SK-N-SH treated with all-trans-retinoic acid at 6 μM for 48 hours (cell line): Measurements from ENCODE around the gene BAK1.

Source experiments
- ATAC-seq: fragments of 200-7000 bp; cut with Tn5 transposase; 3 replicates; pipeline ENCODE4 v1.9.1; 2020; ENCODE audit warnings: mild to moderate bottlenecking, moderate library complexity
- ARNTL ChIP-seq: fragments of 450-650 bp; formaldehyde crosslinking; IDR thresholded peaks from 2 replicates; pipeline ENCODE4 v1.5.0; 2020; ENCODE audit warnings: low read depth, mild to moderate bottlenecking, moderate library complexity, borderline replicate concordance
- BACH2 ChIP-seq: fragments of 250-450 bp; sonication (Bioruptor Pico); IDR thresholded peaks from 2 replicates; pipeline ENCODE4 v1.9.0; 2021; ENCODE audit warnings: mild to moderate bottlenecking, borderline replicate concordance
- CSDC2 ChIP-seq: fragments of 250-450 bp; sonication (Bioruptor Pico); IDR thresholded peaks from 2 replicates; pipeline ENCODE4 v1.5.0; 2020; ENCODE audit warnings: mild to moderate bottlenecking, moderate library complexity
- ESRRG ChIP-seq: fragments of 250-450 bp; sonication (Bioruptor Pico); IDR thresholded peaks from 2 replicates; pipeline ENCODE4 v1.6.1; 2021; ENCODE audit warnings: mild to moderate bottlenecking
- GLIS3 ChIP-seq: fragments of 250-450 bp; sonication (Bioruptor Pico); IDR thresholded peaks from 2 replicates; pipeline ENCODE4 v1.5.0; 2020; ENCODE audit warnings: mild to moderate bottlenecking, moderate library complexity
- PPARA ChIP-seq: fragments of 250-450 bp; sonication (Bioruptor Pico); IDR thresholded peaks from 2 replicates; pipeline ENCODE4 v1.5.0; 2020; ENCODE audit warnings: mild to moderate bottlenecking, borderline replicate concordance
- RARB ChIP-seq: fragments of 250-450 bp; sonication (Bioruptor Pico); IDR thresholded peaks from 2 replicates; pipeline ENCODE4 v1.8.0; 2021; ENCODE audit warnings: mild to moderate bottlenecking, moderate library complexity
- SNAI2 ChIP-seq: fragments of 250-450 bp; sonication (Bioruptor Pico); IDR thresholded peaks from 2 replicates; pipeline ENCODE4 v1.5.0; 2020; ENCODE audit warnings: mild to moderate bottlenecking, moderate library complexity
- TCF4 ChIP-seq: fragments of 250-450 bp; sonication (Bioruptor Pico); IDR thresholded peaks from 2 replicates; pipeline ENCODE4 v1.8.0; 2021; ENCODE audit warnings: mild to moderate bottlenecking, moderate library complexity, borderline replicate concordance
- TOX ChIP-seq: fragments of 250-450 bp; sonication (Bioruptor Pico); IDR thresholded peaks from 2 replicates; pipeline ENCODE4 v1.8.0; 2021; ENCODE audit warnings: mild to moderate bottlenecking, moderate library complexity, borderline replicate concordance
- ZC3H10 ChIP-seq: fragments of 250-450 bp; sonication (Bioruptor Pico); IDR thresholded peaks from 2 replicates; pipeline ENCODE4 v1.5.1; 2021; ENCODE audit warnings: mild to moderate bottlenecking, moderate library complexity
- ZFP3 ChIP-seq: fragments of 250-450 bp; sonication (Bioruptor Pico); IDR thresholded peaks from 2 replicates; pipeline ENCODE4 v1.5.0; 2020; ENCODE audit warnings: mild to moderate bottlenecking, moderate library complexity
- ZFP30 ChIP-seq: fragments of 450-650 bp; formaldehyde crosslinking; IDR thresholded peaks from 2 replicates; pipeline ENCODE4 v1.5.0; 2022; ENCODE audit warnings: mild to moderate bottlenecking, moderate library complexity
- ZNF565 ChIP-seq: fragments of 450-650 bp; formaldehyde crosslinking; conservative IDR thresholded peaks from 2 replicates; pipeline ENCODE4 v1.5.0; 2020; ENCODE audit warnings: low read depth, mild to moderate bottlenecking, moderate library complexity
- ZNF70 ChIP-seq: fragments of 450-650 bp; formaldehyde crosslinking; IDR thresholded peaks from 2 replicates; pipeline ENCODE4 v1.5.0; 2020; ENCODE audit warnings: mild to moderate bottlenecking, moderate library complexity
- TF ChIP-seq, protein P1 (sequence below): fragments of 250-450 bp; sonication (Bioruptor Pico); IDR thresholded peaks from 2 replicates; pipeline ENCODE4 v1.8.0; 2021; ENCODE audit warnings: low read depth, mild to moderate bottlenecking, moderate library complexity, borderline replicate concordance
- TF ChIP-seq, protein P2 (sequence below): fragments of 250-450 bp; sonication (Bioruptor Pico); IDR thresholded peaks from 2 replicates; pipeline ENCODE4 v1.5.0; 2020; ENCODE audit warnings: mild to moderate bottlenecking, moderate library complexity
- TF ChIP-seq, protein P3 (sequence below): fragments of 250-450 bp; sonication (Bioruptor Pico); IDR thresholded peaks from 2 replicates; pipeline ENCODE4 v1.5.1; 2021; ENCODE audit warnings: mild to moderate bottlenecking, moderate library complexity
- TF ChIP-seq, protein P4 (sequence below): fragments of 250-450 bp; sonication (Bioruptor Pico); IDR thresholded peaks from 2 replicates; pipeline ENCODE4 v1.5.1; 2020; ENCODE audit warnings: low read depth, mild to moderate bottlenecking, moderate library complexity
- TF ChIP-seq, protein P5 (sequence below): fragments of 250-450 bp; sonication (Bioruptor Pico); IDR thresholded peaks from 2 replicates; pipeline ENCODE4 v1.8.0; 2020; ENCODE audit warnings: mild to moderate bottlenecking, moderate library complexity, borderline replicate concordance

The BAK1 gene

DNA sequence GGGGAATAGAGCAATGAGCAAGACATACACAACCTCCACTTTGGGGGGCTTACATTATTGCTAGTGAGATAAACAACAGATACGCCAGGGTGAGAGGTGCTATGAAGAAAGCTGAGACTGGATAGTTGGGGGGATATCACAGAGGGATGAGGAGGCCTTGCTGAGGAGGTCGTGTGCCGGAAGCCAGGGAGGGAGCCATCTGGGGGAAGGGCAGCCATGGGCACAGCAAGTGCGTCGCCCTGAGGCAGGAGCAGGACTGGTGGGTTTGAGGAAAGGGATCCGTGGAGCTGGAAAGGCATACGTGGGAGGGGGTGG is 12.2 kb upstream of the BAK1 start:
- TF ChIP-seq ESRRG (CRISPR knock-in tag), result no peak
- TF ChIP-seq RARB (CRISPR knock-in tag), result no peak
- TF ChIP-seq TCF4 (CRISPR knock-in tag), result no peak
- TF ChIP-seq, protein P1, sequence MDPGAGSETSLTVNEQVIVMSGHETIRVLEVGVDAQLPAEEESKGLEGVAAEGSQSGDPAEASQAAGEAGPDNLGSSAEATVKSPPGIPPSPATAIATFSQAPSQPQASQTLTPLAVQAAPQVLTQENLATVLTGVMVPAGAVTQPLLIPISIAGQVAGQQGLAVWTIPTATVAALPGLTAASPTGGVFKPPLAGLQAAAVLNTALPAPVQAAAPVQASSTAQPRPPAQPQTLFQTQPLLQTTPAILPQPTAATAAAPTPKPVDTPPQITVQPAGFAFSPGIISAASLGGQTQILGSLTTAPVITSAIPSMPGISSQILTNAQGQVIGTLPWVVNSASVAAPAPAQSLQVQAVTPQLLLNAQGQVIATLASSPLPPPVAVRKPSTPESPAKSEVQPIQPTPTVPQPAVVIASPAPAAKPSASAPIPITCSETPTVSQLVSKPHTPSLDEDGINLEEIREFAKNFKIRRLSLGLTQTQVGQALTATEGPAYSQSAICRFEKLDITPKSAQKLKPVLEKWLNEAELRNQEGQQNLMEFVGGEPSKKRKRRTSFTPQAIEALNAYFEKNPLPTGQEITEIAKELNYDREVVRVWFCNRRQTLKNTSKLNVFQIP, result no peak
- TF ChIP-seq GLIS3, result no peak
- no peak for TF ChIP-seq ZFP3 (CRISPR knock-in tag)
- TF ChIP-seq TOX (CRISPR knock-in tag), result no peak
- TF ChIP-seq, protein P2, sequence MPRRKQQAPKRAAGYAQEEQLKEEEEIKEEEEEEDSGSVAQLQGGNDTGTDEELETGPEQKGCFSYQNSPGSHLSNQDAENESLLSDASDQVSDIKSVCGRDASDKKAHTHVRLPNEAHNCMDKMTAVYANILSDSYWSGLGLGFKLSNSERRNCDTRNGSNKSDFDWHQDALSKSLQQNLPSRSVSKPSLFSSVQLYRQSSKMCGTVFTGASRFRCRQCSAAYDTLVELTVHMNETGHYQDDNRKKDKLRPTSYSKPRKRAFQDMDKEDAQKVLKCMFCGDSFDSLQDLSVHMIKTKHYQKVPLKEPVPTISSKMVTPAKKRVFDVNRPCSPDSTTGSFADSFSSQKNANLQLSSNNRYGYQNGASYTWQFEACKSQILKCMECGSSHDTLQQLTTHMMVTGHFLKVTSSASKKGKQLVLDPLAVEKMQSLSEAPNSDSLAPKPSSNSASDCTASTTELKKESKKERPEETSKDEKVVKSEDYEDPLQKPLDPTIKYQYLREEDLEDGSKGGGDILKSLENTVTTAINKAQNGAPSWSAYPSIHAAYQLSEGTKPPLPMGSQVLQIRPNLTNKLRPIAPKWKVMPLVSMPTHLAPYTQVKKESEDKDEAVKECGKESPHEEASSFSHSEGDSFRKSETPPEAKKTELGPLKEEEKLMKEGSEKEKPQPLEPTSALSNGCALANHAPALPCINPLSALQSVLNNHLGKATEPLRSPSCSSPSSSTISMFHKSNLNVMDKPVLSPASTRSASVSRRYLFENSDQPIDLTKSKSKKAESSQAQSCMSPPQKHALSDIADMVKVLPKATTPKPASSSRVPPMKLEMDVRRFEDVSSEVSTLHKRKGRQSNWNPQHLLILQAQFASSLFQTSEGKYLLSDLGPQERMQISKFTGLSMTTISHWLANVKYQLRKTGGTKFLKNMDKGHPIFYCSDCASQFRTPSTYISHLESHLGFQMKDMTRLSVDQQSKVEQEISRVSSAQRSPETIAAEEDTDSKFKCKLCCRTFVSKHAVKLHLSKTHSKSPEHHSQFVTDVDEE (CRISPR knock-in tag), result no peak
- TF ChIP-seq ZNF70, result no peak
- no peak for TF ChIP-seq ZFP30 (CRISPR knock-in tag)
- TF ChIP-seq ZNF565 (CRISPR knock-in tag), result no peak
- TF ChIP-seq, protein P3, sequence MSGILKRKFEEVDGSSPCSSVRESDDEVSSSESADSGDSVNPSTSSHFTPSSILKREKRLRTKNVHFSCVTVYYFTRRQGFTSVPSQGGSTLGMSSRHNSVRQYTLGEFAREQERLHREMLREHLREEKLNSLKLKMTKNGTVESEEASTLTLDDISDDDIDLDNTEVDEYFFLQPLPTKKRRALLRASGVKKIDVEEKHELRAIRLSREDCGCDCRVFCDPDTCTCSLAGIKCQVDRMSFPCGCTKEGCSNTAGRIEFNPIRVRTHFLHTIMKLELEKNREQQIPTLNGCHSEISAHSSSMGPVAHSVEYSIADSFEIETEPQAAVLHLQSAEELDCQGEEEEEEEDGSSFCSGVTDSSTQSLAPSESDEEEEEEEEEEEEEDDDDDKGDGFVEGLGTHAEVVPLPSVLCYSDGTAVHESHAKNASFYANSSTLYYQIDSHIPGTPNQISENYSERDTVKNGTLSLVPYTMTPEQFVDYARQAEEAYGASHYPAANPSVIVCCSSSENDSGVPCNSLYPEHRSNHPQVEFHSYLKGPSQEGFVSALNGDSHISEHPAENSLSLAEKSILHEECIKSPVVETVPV (CRISPR knock-in tag), result no peak
- no peak for ATAC-seq

DNA sequence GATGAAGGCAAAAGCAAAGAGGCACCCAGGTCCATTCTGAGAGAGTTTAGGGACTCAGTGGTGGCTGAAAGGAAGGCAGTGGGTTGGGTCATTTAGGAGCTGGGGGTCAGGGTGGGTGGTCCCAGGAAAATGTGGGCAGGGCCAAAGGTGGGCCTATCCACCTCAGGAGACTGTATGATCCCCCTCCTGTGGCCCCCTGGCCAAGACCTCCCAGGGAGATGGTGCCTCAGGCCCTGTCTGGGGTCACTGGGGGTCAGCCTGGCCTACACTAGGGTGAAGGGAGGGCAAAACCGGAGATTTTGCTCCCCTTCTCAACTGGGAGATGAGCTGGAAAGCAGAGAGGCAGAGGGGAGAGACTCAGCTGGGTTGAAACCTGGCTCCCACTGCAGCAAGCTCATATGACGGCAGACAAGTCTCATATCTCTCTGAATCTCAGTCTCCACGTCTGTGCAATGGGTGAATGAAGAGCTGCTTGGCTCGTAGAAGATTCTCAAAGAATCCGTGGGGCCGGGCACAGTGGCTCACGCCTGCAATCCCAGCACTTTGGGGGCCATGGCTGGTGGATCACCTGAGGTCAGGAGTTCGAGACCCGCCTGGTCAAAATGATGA is 11.5 kb upstream of the BAK1 start:
- no peak for ATAC-seq
- no peak for TF ChIP-seq ZC3H10 (CRISPR knock-in tag)
- TF ChIP-seq ESRRG (CRISPR knock-in tag), result no peak
- no peak for TF ChIP-seq ARNTL (CRISPR knock-in tag)
- no peak for TF ChIP-seq ZFP3 (CRISPR knock-in tag)
- no peak for TF ChIP-seq RARB (CRISPR knock-in tag)
- TF ChIP-seq SNAI2 (CRISPR knock-in tag), result no peak
- TF ChIP-seq ZFP30 (CRISPR knock-in tag), result no peak
- TF ChIP-seq, protein P4, sequence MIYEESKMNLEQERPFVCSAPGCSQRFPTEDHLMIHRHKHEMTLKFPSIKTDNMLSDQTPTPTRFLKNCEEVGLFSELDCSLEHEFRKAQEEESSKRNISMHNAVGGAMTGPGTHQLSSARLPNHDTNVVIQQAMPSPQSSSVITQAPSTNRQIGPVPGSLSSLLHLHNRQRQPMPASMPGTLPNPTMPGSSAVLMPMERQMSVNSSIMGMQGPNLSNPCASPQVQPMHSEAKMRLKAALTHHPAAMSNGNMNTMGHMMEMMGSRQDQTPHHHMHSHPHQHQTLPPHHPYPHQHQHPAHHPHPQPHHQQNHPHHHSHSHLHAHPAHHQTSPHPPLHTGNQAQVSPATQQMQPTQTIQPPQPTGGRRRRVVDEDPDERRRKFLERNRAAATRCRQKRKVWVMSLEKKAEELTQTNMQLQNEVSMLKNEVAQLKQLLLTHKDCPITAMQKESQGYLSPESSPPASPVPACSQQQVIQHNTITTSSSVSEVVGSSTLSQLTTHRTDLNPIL (CRISPR knock-in tag), result no peak
- no peak for TF ChIP-seq ZNF565 (CRISPR knock-in tag)
- no peak for TF ChIP-seq TOX (CRISPR knock-in tag)

DNA sequence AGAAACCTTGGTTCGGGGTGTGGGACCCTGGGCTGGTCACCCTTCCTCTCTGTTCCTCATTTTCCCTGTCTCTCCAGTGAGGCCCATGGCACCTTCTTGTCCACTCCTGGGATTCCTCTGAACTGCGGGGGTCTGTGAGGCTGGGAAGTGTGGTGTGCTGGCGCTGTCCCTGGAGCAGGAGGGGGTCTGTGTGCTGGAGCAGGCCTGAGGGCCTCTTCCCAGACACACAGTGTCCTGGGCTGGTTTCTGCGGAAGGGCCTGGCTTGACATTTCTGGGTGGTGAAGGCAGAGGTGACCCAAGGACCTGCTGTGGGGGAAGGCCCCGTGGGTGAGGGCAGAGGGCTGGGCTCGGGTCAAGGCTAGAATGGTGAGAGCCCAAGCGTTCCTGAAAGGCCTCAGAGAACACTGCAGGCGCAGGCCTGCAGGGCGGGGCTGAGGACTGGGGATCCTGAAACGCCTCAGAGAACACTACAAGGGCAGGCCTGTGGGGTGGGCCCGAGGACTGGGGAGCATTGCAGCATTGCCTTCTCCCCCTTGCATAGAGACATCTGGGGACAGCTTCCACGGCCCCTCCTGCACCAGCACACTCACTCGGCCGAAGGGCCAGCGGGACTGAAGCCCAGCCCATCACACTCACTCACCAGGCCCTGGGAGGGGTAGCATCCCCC is 10.6 kb upstream of the BAK1 start:
- peak; percentile 13; the same call in 2 of the 3 replicates for ATAC-seq
- TF ChIP-seq, protein P5, sequence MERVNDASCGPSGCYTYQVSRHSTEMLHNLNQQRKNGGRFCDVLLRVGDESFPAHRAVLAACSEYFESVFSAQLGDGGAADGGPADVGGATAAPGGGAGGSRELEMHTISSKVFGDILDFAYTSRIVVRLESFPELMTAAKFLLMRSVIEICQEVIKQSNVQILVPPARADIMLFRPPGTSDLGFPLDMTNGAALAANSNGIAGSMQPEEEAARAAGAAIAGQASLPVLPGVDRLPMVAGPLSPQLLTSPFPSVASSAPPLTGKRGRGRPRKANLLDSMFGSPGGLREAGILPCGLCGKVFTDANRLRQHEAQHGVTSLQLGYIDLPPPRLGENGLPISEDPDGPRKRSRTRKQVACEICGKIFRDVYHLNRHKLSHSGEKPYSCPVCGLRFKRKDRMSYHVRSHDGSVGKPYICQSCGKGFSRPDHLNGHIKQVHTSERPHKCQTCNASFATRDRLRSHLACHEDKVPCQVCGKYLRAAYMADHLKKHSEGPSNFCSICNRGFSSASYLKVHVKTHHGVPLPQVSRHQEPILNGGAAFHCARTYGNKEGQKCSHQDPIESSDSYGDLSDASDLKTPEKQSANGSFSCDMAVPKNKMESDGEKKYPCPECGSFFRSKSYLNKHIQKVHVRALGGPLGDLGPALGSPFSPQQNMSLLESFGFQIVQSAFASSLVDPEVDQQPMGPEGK, result no peak
- TF ChIP-seq BACH2 (CRISPR knock-in tag) (no peak), ARNTL (CRISPR knock-in tag) (no peak), ZNF565 (CRISPR knock-in tag) (no peak), PPARA (CRISPR knock-in tag) (no peak), ESRRG (CRISPR knock-in tag) (no peak), ZNF70 (no peak), CSDC2 (no peak), TOX (CRISPR knock-in tag) (no peak)
- TF ChIP-seq, protein P2 (CRISPR knock-in tag), result no peak
- TF ChIP-seq, protein P1, result no peak
